ENCODE measurements around the gene GPHB5. TPM values are rescaled to one million over a fixed set of nuclear protein-coding genes. Genes with fewer than 3 reads are reported as not detected.

The GPHB5 gene
- total and polyA plus RNA-seq, 2 experiments from 2014 or later, result not detected

DNA sequence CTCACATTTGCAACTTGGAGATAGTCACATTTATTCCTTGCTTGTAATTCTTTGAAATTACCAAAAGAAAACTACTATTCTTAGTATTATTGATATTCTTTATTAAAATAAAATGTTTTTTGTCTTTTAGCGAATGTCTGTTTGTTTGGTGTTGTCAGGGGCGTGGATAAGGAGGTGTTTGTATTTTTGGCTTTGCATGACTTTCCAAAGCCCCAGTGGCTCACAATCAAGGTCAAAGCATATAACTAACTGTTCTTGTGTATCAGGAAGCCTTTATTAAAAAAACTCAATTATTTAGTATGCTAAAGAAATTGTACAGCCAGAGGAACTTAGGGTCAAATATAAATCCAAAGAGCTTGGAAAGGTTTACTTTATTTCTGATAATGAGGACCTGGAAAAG lies 17.9 kb downstream of the GPHB5 start:
- TF ChIP-seq CREB1 (CRISPR knock-in tag; IDR thresholded peaks at IDR 0.05; ENCODE audit: low read depth), result no peak
- H3K9me3 Mint-ChIP-seq, result no peaks in the 10 kb centered on the region; the same call in 2 of the 3 replicates
- no peaks in the 10 kb centered on the region for H3K36me3 Mint-ChIP-seq (ENCODE audit: low read depth)
- no peaks in the 10 kb centered on the region for H3K9me2 ChIP-seq (ENCODE audit: insufficient read depth)
- H3K79me2 ChIP-seq (replicated peaks; ENCODE audit: insufficient read depth), result no peaks in the 10 kb centered on the region
- H3K4me1 ChIP-seq (ENCODE audit: insufficient read depth), result peaks cover 7% of the 10 kb centered on the region; the same call in 1 of the 2 replicates
- no peak overlapping the region for H3K27ac Mint-ChIP-seq
- ATAC-seq (no peak), DNase-seq (ENCODE audit: low spot score) (no peak)
- no peak overlapping the region for H3K4me3 ChIP-seq
- no peak overlapping the region for H2AFZ ChIP-seq
- no peak overlapping the region for H3K27ac ChIP-seq (ENCODE audit: low read depth)
- H3K4me2 ChIP-seq, result no peak overlapping the region
- H3F3A ChIP-seq (replicated peaks; ENCODE audit: low read depth), result no peaks in the 10 kb centered on the region
- no peak overlapping the region for H3K4me3 Mint-ChIP-seq
- H4K20me1 ChIP-seq (replicated peaks; ENCODE audit: insufficient read depth), result no peaks in the 10 kb centered on the region
- peaks cover 4% of the 10 kb centered on the region for H3K27me3 Mint-ChIP-seq (ENCODE audit: insufficient read depth, low read depth, poor library complexity)
- H3K27me3 ChIP-seq (ENCODE audit: insufficient read depth), result no peaks in the 10 kb centered on the region
- no peaks in the 10 kb centered on the region for H3K36me3 ChIP-seq (ENCODE audit: insufficient read depth)
- peaks cover 11% of the 10 kb centered on the region; the same call in 2 of the 3 replicates for H3K4me1 Mint-ChIP-seq

DNA sequence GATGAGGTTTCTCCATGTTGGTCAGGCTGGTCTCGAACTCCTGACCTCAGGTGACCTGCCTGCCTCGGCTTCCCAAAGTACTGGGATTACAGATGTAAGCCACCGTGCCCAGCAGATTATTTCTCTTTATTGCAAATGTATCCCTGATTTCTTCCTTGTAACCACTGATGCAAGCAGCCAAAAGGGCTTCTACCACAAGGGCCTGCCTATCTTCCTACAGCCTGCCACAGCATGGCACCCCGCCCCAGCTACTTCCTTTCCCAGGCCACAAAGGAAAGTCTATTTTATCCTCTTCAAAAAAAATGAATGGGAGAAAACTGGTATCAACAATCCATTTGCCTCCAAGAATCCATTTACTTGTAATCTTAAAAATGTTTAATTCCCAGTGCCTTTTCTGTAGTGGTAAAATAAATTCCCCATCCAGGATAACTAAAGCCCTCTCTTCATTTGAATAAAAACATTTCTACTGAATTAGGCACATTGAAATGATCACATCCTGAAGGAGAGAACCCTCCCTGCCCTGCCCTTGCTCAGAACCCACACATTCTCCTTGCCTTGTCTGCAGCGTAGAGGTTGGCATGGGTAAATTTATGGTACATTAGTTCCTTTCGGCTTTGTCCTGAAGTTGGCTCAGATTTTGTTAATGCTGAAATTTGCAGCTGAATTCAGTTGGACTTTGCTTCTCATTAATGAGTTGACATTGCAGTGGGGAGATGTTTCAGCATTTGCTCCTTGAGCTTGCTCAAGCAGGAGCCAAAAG lies 19.2 kb downstream of the GPHB5 start:
- no peaks in the 10 kb centered on the region for H3K79me2 ChIP-seq (replicated peaks; ENCODE audit: insufficient read depth)
- no peaks in the 10 kb centered on the region for H4K20me1 ChIP-seq (replicated peaks; ENCODE audit: insufficient read depth)
- ATAC-seq (no peak), DNase-seq (ENCODE audit: low spot score) (no peak)
- Mint-ChIP-seq H3K36me3 (ENCODE audit: low read depth) (no peaks in the 10 kb centered on the region), H3K27ac (no peak overlapping the region), H3K4me3 (no peak overlapping the region), H3K27me3 (ENCODE audit: insufficient read depth, low read depth, poor library complexity) (peaks cover 4% of the 10 kb centered on the region), H3K9me3 (no peaks in the 10 kb centered on the region; the same call in 2 of the 3 replicates), H3K4me1 (peaks cover 11% of the 10 kb centered on the region; the same call in 2 of the 3 replicates)
- TF ChIP-seq STAT1 (IDR thresholded peaks at IDR 0.05; ENCODE audit: unreplicated experiment) (no peak), EZH2phosphoT487 (IDR thresholded peaks at IDR 0.05; ENCODE audit: unreplicated experiment) (no peak), POLR2AphosphoS5 (IDR thresholded peaks at IDR 0.05; ENCODE audit: low read depth) (no peak), EZH2 (IDR thresholded peaks at IDR 0.05; ENCODE audit: low read depth, unreplicated experiment) (no peak), NANOG (IDR thresholded peaks at IDR 0.05; ENCODE audit: borderline replicate concordance) (no peak)
- TF ChIP-seq, protein P1, sequence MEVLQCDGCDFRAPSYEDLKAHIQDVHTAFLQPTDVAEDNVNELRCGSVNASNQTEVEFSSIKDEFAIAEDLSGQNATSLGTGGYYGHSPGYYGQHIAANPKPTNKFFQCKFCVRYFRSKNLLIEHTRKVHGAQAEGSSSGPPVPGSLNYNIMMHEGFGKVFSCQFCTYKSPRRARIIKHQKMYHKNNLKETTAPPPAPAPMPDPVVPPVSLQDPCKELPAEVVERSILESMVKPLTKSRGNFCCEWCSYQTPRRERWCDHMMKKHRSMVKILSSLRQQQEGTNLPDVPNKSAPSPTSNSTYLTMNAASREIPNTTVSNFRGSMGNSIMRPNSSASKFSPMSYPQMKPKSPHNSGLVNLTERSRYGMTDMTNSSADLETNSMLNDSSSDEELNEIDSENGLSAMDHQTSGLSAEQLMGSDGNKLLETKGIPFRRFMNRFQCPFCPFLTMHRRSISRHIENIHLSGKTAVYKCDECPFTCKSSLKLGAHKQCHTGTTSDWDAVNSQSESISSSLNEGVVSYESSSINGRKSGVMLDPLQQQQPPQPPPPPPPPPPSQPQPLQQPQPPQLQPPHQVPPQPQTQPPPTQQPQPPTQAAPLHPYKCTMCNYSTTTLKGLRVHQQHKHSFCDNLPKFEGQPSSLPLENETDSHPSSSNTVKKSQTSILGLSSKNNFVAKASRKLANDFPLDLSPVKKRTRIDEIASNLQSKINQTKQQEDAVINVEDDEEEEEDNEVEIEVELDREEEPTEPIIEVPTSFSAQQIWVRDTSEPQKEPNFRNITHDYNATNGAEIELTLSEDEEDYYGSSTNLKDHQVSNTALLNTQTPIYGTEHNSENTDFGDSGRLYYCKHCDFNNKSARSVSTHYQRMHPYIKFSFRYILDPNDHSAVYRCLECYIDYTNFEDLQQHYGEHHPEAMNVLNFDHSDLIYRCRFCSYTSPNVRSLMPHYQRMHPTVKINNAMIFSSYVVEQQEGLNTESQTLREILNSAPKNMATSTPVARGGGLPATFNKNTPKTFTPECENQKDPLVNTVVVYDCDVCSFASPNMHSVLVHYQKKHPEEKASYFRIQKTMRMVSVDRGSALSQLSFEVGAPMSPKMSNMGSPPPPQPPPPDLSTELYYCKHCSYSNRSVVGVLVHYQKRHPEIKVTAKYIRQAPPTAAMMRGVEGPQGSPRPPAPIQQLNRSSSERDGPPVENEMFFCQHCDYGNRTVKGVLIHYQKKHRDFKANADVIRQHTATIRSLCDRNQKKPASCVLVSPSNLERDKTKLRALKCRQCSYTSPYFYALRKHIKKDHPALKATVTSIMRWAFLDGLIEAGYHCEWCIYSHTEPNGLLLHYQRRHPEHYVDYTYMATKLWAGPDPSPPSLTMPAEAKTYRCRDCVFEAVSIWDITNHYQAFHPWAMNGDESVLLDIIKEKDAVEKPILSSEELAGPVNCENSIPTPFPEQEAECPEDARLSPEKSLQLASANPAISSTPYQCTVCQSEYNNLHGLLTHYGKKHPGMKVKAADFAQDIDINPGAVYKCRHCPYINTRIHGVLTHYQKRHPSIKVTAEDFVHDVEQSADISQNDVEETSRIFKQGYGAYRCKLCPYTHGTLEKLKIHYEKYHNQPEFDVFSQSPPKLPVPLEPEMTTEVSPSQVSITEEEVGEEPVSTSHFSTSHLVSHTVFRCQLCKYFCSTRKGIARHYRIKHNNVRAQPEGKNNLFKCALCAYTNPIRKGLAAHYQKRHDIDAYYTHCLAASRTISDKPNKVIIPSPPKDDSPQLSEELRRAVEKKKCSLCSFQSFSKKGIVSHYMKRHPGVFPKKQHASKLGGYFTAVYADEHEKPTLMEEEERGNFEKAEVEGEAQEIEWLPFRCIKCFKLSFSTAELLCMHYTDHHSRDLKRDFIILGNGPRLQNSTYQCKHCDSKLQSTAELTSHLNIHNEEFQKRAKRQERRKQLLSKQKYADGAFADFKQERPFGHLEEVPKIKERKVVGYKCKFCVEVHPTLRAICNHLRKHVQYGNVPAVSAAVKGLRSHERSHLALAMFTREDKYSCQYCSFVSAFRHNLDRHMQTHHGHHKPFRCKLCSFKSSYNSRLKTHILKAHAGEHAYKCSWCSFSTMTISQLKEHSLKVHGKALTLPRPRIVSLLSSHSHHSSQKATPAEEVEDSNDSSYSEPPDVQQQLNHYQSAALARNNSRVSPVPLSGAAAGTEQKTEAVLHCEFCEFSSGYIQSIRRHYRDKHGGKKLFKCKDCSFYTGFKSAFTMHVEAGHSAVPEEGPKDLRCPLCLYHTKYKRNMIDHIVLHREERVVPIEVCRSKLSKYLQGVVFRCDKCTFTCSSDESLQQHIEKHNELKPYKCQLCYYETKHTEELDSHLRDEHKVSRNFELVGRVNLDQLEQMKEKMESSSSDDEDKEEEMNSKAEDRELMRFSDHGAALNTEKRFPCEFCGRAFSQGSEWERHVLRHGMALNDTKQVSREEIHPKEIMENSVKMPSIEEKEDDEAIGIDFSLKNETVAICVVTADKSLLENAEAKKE (CRISPR knock-in tag; IDR thresholded peaks at IDR 0.05), result no peak
- TF ChIP-seq, protein P2, sequence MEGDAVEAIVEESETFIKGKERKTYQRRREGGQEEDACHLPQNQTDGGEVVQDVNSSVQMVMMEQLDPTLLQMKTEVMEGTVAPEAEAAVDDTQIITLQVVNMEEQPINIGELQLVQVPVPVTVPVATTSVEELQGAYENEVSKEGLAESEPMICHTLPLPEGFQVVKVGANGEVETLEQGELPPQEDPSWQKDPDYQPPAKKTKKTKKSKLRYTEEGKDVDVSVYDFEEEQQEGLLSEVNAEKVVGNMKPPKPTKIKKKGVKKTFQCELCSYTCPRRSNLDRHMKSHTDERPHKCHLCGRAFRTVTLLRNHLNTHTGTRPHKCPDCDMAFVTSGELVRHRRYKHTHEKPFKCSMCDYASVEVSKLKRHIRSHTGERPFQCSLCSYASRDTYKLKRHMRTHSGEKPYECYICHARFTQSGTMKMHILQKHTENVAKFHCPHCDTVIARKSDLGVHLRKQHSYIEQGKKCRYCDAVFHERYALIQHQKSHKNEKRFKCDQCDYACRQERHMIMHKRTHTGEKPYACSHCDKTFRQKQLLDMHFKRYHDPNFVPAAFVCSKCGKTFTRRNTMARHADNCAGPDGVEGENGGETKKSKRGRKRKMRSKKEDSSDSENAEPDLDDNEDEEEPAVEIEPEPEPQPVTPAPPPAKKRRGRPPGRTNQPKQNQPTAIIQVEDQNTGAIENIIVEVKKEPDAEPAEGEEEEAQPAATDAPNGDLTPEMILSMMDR (conservative IDR thresholded peaks at IDR 0.05; ENCODE audit: low read depth in 2 of 2), result no peak
- TF ChIP-seq, protein P3, sequence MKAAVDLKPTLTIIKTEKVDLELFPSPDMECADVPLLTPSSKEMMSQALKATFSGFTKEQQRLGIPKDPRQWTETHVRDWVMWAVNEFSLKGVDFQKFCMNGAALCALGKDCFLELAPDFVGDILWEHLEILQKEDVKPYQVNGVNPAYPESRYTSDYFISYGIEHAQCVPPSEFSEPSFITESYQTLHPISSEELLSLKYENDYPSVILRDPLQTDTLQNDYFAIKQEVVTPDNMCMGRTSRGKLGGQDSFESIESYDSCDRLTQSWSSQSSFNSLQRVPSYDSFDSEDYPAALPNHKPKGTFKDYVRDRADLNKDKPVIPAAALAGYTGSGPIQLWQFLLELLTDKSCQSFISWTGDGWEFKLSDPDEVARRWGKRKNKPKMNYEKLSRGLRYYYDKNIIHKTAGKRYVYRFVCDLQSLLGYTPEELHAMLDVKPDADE (IDR thresholded peaks at IDR 0.05), result no peak
- H3F3A ChIP-seq (replicated peaks; ENCODE audit: low read depth), result no peaks in the 10 kb centered on the region
- peaks cover 7% of the 10 kb centered on the region for H3K4me1 ChIP-seq (ENCODE audit: insufficient read depth)
- H3K4me3 ChIP-seq, result no peak overlapping the region
- H3K4me2 ChIP-seq, result no peak overlapping the region
- H3K9me2 ChIP-seq (ENCODE audit: insufficient read depth), result peaks cover 4% of the 10 kb centered on the region; the same call in 1 of the 2 replicates
- H3K36me3 ChIP-seq (ENCODE audit: insufficient read depth), result no peaks in the 10 kb centered on the region
- no peak overlapping the region for H3K27ac ChIP-seq (ENCODE audit: low read depth)
- H2AFZ ChIP-seq, result no peak overlapping the region
- no peaks in the 10 kb centered on the region for H3K27me3 ChIP-seq (ENCODE audit: insufficient read depth)

Data from GM23338 (cell line).